ENCODE measurements around the gene RPS23. TPM values are rescaled to one million over a fixed set of nuclear protein-coding genes. Genes with fewer than 3 reads are reported as not detected.

Gene RPS23
- total RNA-seq, 1 experiment from 2014 or later: 2,213 TPM

DNA sequence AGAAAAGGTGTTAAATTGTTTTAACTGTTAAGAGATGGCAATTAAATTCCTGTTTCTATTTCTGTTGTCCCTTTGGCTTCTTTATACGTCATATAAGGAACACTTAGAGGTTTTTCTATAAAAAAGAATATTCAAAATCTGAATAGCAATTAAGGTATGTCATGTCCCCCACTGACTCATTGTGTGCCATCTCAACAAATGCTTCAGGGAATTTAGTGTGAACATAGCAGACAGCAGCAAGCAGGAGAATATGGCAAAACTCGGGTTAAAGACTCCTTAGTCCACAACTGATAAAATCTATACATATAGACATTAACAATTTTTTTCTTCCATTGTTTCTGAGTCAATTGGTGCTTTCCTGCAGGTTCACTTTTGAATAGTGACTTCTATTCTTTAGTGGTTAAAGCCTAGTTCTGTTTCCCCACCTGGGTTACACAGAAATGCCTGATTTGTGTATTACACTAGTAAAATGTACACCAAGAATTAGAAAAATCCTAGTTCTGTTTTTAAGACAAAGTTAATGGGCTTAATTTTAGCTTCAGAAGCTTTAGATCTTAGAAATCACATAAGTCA, 17.9 kb upstream of the RPS23 start:
- CTCF ChIA-PET: no interaction called here
- intact Hi-C loops (cut with micrococcal nuclease; ENCODE audit: unreplicated experiment): no loop called here

DNA sequence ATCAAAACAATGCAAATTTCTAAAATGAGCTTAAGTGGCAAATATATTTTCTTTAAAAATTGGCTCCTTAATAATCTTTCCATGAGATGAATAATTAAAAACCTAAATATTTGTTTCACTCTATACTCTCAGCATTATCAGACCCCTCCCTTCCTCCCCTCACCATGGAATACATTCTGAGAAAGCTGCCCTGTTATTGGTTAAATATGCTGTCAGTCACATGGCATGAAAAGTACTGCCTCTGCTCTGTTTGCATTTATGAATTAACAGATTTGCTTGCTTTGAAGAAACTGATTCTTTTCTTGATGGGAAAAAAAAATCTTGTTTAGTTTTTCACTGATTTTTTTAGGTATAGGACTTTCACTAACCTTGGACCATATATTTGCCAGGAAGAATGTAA, 17.0 kb upstream of the RPS23 start:
- H3K36me3 Mint-ChIP-seq (ENCODE audit: insufficient read depth, unreplicated experiment): no peaks in the 10 kb centered on the region
- intact Hi-C loops (cut with micrococcal nuclease; ENCODE audit: unreplicated experiment): no loop called here
- no peak overlapping the region for H3K27ac Mint-ChIP-seq (ENCODE audit: unreplicated experiment)
- no peaks in the 10 kb centered on the region for H3K9me3 Mint-ChIP-seq (ENCODE audit: unreplicated experiment)
- no peak for DNase-seq
- TF ChIP-seq, protein P1, sequence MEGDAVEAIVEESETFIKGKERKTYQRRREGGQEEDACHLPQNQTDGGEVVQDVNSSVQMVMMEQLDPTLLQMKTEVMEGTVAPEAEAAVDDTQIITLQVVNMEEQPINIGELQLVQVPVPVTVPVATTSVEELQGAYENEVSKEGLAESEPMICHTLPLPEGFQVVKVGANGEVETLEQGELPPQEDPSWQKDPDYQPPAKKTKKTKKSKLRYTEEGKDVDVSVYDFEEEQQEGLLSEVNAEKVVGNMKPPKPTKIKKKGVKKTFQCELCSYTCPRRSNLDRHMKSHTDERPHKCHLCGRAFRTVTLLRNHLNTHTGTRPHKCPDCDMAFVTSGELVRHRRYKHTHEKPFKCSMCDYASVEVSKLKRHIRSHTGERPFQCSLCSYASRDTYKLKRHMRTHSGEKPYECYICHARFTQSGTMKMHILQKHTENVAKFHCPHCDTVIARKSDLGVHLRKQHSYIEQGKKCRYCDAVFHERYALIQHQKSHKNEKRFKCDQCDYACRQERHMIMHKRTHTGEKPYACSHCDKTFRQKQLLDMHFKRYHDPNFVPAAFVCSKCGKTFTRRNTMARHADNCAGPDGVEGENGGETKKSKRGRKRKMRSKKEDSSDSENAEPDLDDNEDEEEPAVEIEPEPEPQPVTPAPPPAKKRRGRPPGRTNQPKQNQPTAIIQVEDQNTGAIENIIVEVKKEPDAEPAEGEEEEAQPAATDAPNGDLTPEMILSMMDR (IDR thresholded peaks at IDR 0.05; ENCODE audit: insufficient read depth in 1 of 2, low read depth in 1 of 2, low read length in 1 of 2, severe bottlenecking in 1 of 2, unreplicated experiment in 1 of 2): no peak
- no peaks in the 10 kb centered on the region for H3K27me3 Mint-ChIP-seq (ENCODE audit: insufficient read depth, unreplicated experiment)
- H3K4me1 ChIP-seq: no peaks in the 10 kb centered on the region
- H3K36me3 ChIP-seq (ENCODE audit: control insufficient read depth, insufficient read depth, low read length): no peaks in the 10 kb centered on the region
- H3K27me3 ChIP-seq (replicated peaks; ENCODE audit: control insufficient read depth, insufficient read depth, low read length): no peaks in the 10 kb centered on the region
- H3K4me3 ChIP-seq (ENCODE audit: low read depth, low read length): no peak overlapping the region
- no peak overlapping the region for H3K4me3 Mint-ChIP-seq (ENCODE audit: unreplicated experiment)
- H3K9me3 ChIP-seq: no peaks in the 10 kb centered on the region; the same call in 1 of the 2 replicates
- BruUV-seq (replicated peaks): no TSS peak
- H3K4me1 Mint-ChIP-seq (ENCODE audit: low read depth, unreplicated experiment): no peaks in the 10 kb centered on the region
- POLR2A ChIA-PET: no interaction called here
- CTCF ChIA-PET: no interaction called here

More for the DNA sequence above, 17.9 kb upstream of the RPS23 start:
- DNase-seq: no peak
- Mint-ChIP-seq H3K27ac (ENCODE audit: unreplicated experiment) (no peak overlapping the region), H3K4me1 (ENCODE audit: low read depth, unreplicated experiment) (no peaks in the 10 kb centered on the region), H3K36me3 (ENCODE audit: insufficient read depth, unreplicated experiment) (no peaks in the 10 kb centered on the region), H3K9me3 (ENCODE audit: unreplicated experiment) (no peaks in the 10 kb centered on the region), H3K27me3 (ENCODE audit: insufficient read depth, unreplicated experiment) (no peaks in the 10 kb centered on the region), H3K4me3 (ENCODE audit: unreplicated experiment) (no peak overlapping the region)
- Histone ChIP-seq H3K36me3 (ENCODE audit: control insufficient read depth, insufficient read depth, low read length) (no peaks in the 10 kb centered on the region), H3K4me3 (ENCODE audit: low read depth, low read length) (no peak overlapping the region), H3K4me1 (no peaks in the 10 kb centered on the region), H3K9me3 (no peaks in the 10 kb centered on the region; the same call in 1 of the 2 replicates), H3K27me3 (replicated peaks; ENCODE audit: control insufficient read depth, insufficient read depth, low read length) (no peaks in the 10 kb centered on the region)
- POLR2A ChIA-PET: no interaction called here
- TF ChIP-seq, protein P1 (IDR thresholded peaks at IDR 0.05; ENCODE audit: insufficient read depth in 1 of 2, low read depth in 1 of 2, low read length in 1 of 2, severe bottlenecking in 1 of 2, unreplicated experiment in 1 of 2): no peak
- BruUV-seq (replicated peaks): no TSS peak

DNA sequence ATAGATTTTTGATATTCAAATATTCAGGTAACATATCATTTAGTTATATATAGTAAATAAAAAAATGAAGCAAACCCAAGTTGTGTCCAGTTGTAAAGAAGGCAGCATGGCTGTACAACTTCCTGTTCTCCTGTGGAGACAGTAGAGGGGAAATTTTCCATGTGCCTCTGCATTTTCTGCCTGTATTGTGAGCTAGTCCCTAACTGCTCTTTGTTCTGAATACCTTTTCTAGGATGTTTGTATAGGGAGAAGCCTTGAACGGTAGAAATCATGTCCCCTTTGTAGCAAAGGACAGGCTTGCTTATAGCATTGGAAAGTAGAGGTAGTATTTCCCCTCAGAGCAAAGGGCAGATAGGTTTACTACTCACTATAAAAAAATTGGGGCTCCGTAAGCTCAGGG, 13.3 kb upstream of the RPS23 start:
- H3K36me3 Mint-ChIP-seq (ENCODE audit: insufficient read depth, unreplicated experiment): no peaks in the 10 kb centered on the region
- no peaks in the 10 kb centered on the region for H3K9me3 Mint-ChIP-seq (ENCODE audit: unreplicated experiment)
- POLR2A ChIA-PET: no interaction called here
- Histone ChIP-seq H3K27me3 (replicated peaks; ENCODE audit: control insufficient read depth, insufficient read depth, low read length) (no peaks in the 10 kb centered on the region), H3K4me1 (no peaks in the 10 kb centered on the region), H3K4me3 (ENCODE audit: low read depth, low read length) (no peak overlapping the region), H3K36me3 (ENCODE audit: control insufficient read depth, insufficient read depth, low read length) (no peaks in the 10 kb centered on the region), H3K9me3 (no peaks in the 10 kb centered on the region)
- intact Hi-C loops (cut with micrococcal nuclease; ENCODE audit: unreplicated experiment): no loop called here
- BruUV-seq (replicated peaks): no TSS peak
- DNase-seq: no peak
- CTCF ChIA-PET: no interaction called here
- TF ChIP-seq, protein P1 (IDR thresholded peaks at IDR 0.05; ENCODE audit: insufficient read depth in 1 of 2, low read depth in 1 of 2, low read length in 1 of 2, severe bottlenecking in 1 of 2, unreplicated experiment in 1 of 2): no peak
- no peak overlapping the region for H3K4me3 Mint-ChIP-seq (ENCODE audit: unreplicated experiment)
- no peaks in the 10 kb centered on the region for H3K27me3 Mint-ChIP-seq (ENCODE audit: insufficient read depth, unreplicated experiment)
- H3K4me1 Mint-ChIP-seq (ENCODE audit: low read depth, unreplicated experiment): no peaks in the 10 kb centered on the region
- no peak overlapping the region for H3K27ac Mint-ChIP-seq (ENCODE audit: unreplicated experiment)

Data from Caco-2 (cell line).